HK-2 (cell line): ENCODE data around the gene CEP120.
A peak's percentile ranks its signal among the peaks of the same experiment; 100 is the strongest.
"Not testable (repeated sequence)": the region's sequence is repeated elsewhere in the genome, so short reads cannot be mapped to it uniquely, and the experiment has no call there.

Experiments
- DNase-seq: peaks from one replicate; pipeline ENCODE4 v3.0.0-alpha.2; 2018; ENCODE audit not compliant: unreplicated experiment

CEP120 gene

GRCh38 chr5:123387313-123387712 lies 35.9 kb downstream of the CEP120 start:
- DNase-seq: no peak

- DNase-seq: no peak
Observed at GRCh38 chr5:123382252-123382651, 41.0 kb downstream of the CEP120 start.

GRCh38 chr5:123371575-123372179 lies 51.5 kb downstream of the CEP120 start:
- DNase-seq: peak; percentile 17

- DNase-seq: no peak
Observed at GRCh38 chr5:123369371-123369968, 53.7 kb downstream of the CEP120 start.

GRCh38 chr5:123367739-123368138 lies 55.5 kb downstream of the CEP120 start:
- DNase-seq: no peak

GRCh38 chr5:123365156-123365555 lies 58.0 kb downstream of the CEP120 start:
- DNase-seq: no peak

GRCh38 chr5:123364441-123365155 lies 58.6 kb downstream of the CEP120 start:
- DNase-seq: no peak

- no peak for DNase-seq
Observed at GRCh38 chr5:123360910-123361309, 62.3 kb downstream of the CEP120 start.

GRCh38 chr5:123360201-123360571 lies 63.0 kb downstream of the CEP120 start:
- no peak for DNase-seq

GRCh38 chr5:123359454-123360200 lies 63.6 kb downstream of the CEP120 start:
- no peak for DNase-seq

GRCh38 chr5:123358751-123359150 lies 64.5 kb downstream of the CEP120 start:
- no peak for DNase-seq

- DNase-seq: no peak
Observed at GRCh38 chr5:123358304-123358703, 64.9 kb downstream of the CEP120 start.

GRCh38 chr5:123351820-123352219 lies 71.4 kb downstream of the CEP120 start:
- no peak for DNase-seq

GRCh38 chr5:123351240-123351639 lies 72.0 kb downstream of the CEP120 start:
- DNase-seq: no peak

GRCh38 chr5:123350742-123351141 lies 72.5 kb downstream of the CEP120 start:
- no peak for DNase-seq

- no peak for DNase-seq
Observed at GRCh38 chr5:123344816-123345426, 78.3 kb downstream of the CEP120 start.

GRCh38 chr5:123340928-123341327 lies 82.3 kb downstream of the CEP120 start:
- DNase-seq: no peak

GRCh38 chr5:123308377-123308776 lies 114.8 kb downstream of the CEP120 start:
- DNase-seq: not testable (repeated sequence)

GRCh38 chr5:123305751-123306150 lies 117.5 kb downstream of the CEP120 start:
- no peak for DNase-seq

GRCh38 chr5:123304777-123305316 lies 118.4 kb downstream of the CEP120 start:
- DNase-seq: no peak

- DNase-seq: no peak
Observed at GRCh38 chr5:123303802-123304201, 119.4 kb downstream of the CEP120 start.

- DNase-seq: no peak
Observed at GRCh38 chr5:123300266-123300665, 122.9 kb downstream of the CEP120 start.
